ENCODE measurements around the gene PRPF39. TPM values are rescaled to one million over a fixed set of nuclear protein-coding genes. Genes with fewer than 3 reads are reported as not detected.

The PRPF39 gene
- total RNA-seq = 10 to 100 TPM; 18.8 to 38.1 (median 26.9) TPM

- ATAC-seq (ENCODE audit: low FRiP score in 2 of 2) = peak; percentile 98 to 100
- H3K27me3 ChIP-seq = no peaks in the 10 kb centered on the region
- no peaks in the 10 kb centered on the region for H3K9me3 ChIP-seq
- WGBS, 2 donors = 0 to 1% methylated on average over 13 to 32 of the region's 49 CpGs
- peaks cover 14 to 28% (median 26%) of the 10 kb centered on the region in 4 donors for H3K4me1 ChIP-seq
- peak within 1 kb of the TSS; percentile 79 to 88 (median 80) for H3K27ac ChIP-seq
- H3K36me3 ChIP-seq = no peaks in the 10 kb centered on the region
- H3K4me3 ChIP-seq = peak within 1 kb of the TSS; percentile 55 to 83 (median 73)
- TF ChIP-seq EP300 (IDR thresholded peaks at IDR 0.05) (no peak), POLR2AphosphoS5 (IDR thresholded peaks at IDR 0.05) (peak; percentile 96 to 99), CTCF (IDR thresholded peaks at IDR 0.05) (no peak), POLR2A (IDR thresholded peaks at IDR 0.05) (peak in 3 of 4 donors; percentile 62 to 91 (median 73))
- DNase-seq = peak; percentile 97 to 98
Measured at GRCh38 chr14:45083976-45084722, at the start of gene PRPF39. TSS of gene PRPF39 (plus strand) at chr14:45084116. CDS start at chr14:45095240, 11,124 bp downstream.

GRCh38 chr14:45034730-45035129 lies 49.2 kb upstream of the PRPF39 start:
- Histone ChIP-seq H3K36me3 (peaks cover 8 to 60% (median 24%) of the 10 kb centered on the region in 4 donors), H3K4me1 (no peaks in the 10 kb centered on the region), H3K27ac (no peak overlapping the region), H3K27me3 (no peaks in the 10 kb centered on the region), H3K4me3 (no peak overlapping the region), H3K9me3 (no peaks in the 10 kb centered on the region)
- ATAC-seq (ENCODE audit: low FRiP score in 2 of 2) (no peak), DNase-seq (no peak)
- TF ChIP-seq CTCF (IDR thresholded peaks at IDR 0.05) (no peak), POLR2AphosphoS5 (IDR thresholded peaks at IDR 0.05) (no peak), POLR2A (IDR thresholded peaks at IDR 0.05) (no peak), EP300 (IDR thresholded peaks at IDR 0.05) (no peak)

- ATAC-seq (ENCODE audit: low FRiP score in 2 of 2) = no peak
- H3K36me3 ChIP-seq = peaks cover 4 to 49% (median 18%) of the 10 kb centered on the region in 4 donors
Measured at GRCh38 chr14:45038256-45038655, 45.7 kb upstream of the PRPF39 start.

GRCh38 chr14:45038865-45039264 lies 45.1 kb upstream of the PRPF39 start:
- peak in 1 of 2 donors; percentile 53 for ATAC-seq (ENCODE audit: low FRiP score in 2 of 2)
- no peak for TF ChIP-seq POLR2AphosphoS5 (IDR thresholded peaks at IDR 0.05)
- TF ChIP-seq POLR2A (IDR thresholded peaks at IDR 0.05) = no peak
- no peak for TF ChIP-seq EP300 (IDR thresholded peaks at IDR 0.05)
- no peak for TF ChIP-seq CTCF (IDR thresholded peaks at IDR 0.05)

More at GRCh38 chr14:45038256-45038655, 45.7 kb upstream of the PRPF39 start:
- no peak overlapping the region for H3K27ac ChIP-seq
- H3K9me3 ChIP-seq = no peaks in the 10 kb centered on the region
- TF ChIP-seq CTCF (IDR thresholded peaks at IDR 0.05) (no peak), POLR2AphosphoS5 (IDR thresholded peaks at IDR 0.05) (no peak), EP300 (IDR thresholded peaks at IDR 0.05) (no peak), POLR2A (IDR thresholded peaks at IDR 0.05) (no peak)
- H3K27me3 ChIP-seq = no peaks in the 10 kb centered on the region
- no peaks in the 10 kb centered on the region for H3K4me1 ChIP-seq
- no peak overlapping the region for H3K4me3 ChIP-seq
- WGBS, 2 donors = 90 to 92% methylated on average over 2 to 5 of the region's 5 CpGs
- peak in 1 of 2 donors; percentile 41 for DNase-seq

More at GRCh38 chr14:45038865-45039264, 45.1 kb upstream of the PRPF39 start:
- Histone ChIP-seq H3K36me3 (peaks cover 4 to 47% (median 16%) of the 10 kb centered on the region in 4 donors), H3K9me3 (no peaks in the 10 kb centered on the region), H3K4me3 (no peak overlapping the region), H3K27me3 (no peaks in the 10 kb centered on the region), H3K4me1 (no peaks in the 10 kb centered on the region), H3K27ac (no peak overlapping the region)
- no peak for DNase-seq
- WGBS, 2 donors = 90 to 100% methylated on average over 1 to 5 of the region's 5 CpGs

Data from upper lobe of left lung (tissue), 6 donors.